NAMALWA (cell line): ENCODE results near the gene GATA3.

ENCODE experiments used
- DNase-seq: peaks from one replicate; pipeline ENCODE4 v3.0.0-alpha.2; 2015; ENCODE audit warnings: low spot score

Gene GATA3

GRCh38 chr10:8102708-8103401 lies 48.4 kb downstream of the GATA3 start:
- DNase-seq: no peak

- DNase-seq: no peak
These were observed 49.1 kb downstream of the GATA3 start for GRCh38 chr10:8103543-8103942.

- no peak for DNase-seq
These were observed 49.5 kb downstream of the GATA3 start for GRCh38 chr10:8104005-8104404.

- DNase-seq: no peak
These were observed 50.2 kb downstream of the GATA3 start for GRCh38 chr10:8104721-8105120.

- DNase-seq: no peak
These were observed 51.4 kb downstream of the GATA3 start for GRCh38 chr10:8105932-8106331.

- DNase-seq: no peak
These were observed 57.9 kb downstream of the GATA3 start for GRCh38 chr10:8112230-8112905.

GRCh38 chr10:8112942-8113442 lies 58.5 kb downstream of the GATA3 start:
- no peak for DNase-seq

- no peak for DNase-seq
These were observed 59.1 kb downstream of the GATA3 start for GRCh38 chr10:8113616-8114015.

- no peak for DNase-seq
These were observed 60.5 kb downstream of the GATA3 start for GRCh38 chr10:8114741-8115617.

GRCh38 chr10:8115618-8115980 lies 61.1 kb downstream of the GATA3 start:
- DNase-seq: no peak

GRCh38 chr10:8116474-8116873 lies 62.0 kb downstream of the GATA3 start:
- no peak for DNase-seq

- DNase-seq: no peak
These were observed 62.5 kb downstream of the GATA3 start for GRCh38 chr10:8116926-8117493.

- no peak for DNase-seq
These were observed 66.9 kb downstream of the GATA3 start for GRCh38 chr10:8121201-8121890.

GRCh38 chr10:8122611-8123369 lies 68.3 kb downstream of the GATA3 start:
- no peak for DNase-seq

- DNase-seq: no peak
These were observed 69.9 kb downstream of the GATA3 start for GRCh38 chr10:8124436-8124835.
